HepG2 (cell line): ENCODE measurements around the gene MYO3B. TPM values are rescaled to one million over a fixed set of nuclear protein-coding genes. Genes with fewer than 3 reads are reported as not detected.

Experiments
- BHLHE40 ChIP-seq: IDR thresholded peaks from 2 replicates; pipeline ENCODE4 v1.6.1; 2011; ENCODE audit warnings: low read length, improper control_type of control experiment
- LRRFIP1 ChIP-seq: sonication (generic); formaldehyde crosslinking; conservative IDR thresholded peaks from 2 replicates; pipeline ENCODE4 v1.4.0; 2020; ENCODE audit warnings: missing genetic modification reagents
- NFE2L1 ChIP-seq: sonication (generic); formaldehyde crosslinking; IDR thresholded peaks from 2 replicates; pipeline ENCODE4 v1.4.0; 2020; ENCODE audit warnings: missing genetic modification reagents, mild to moderate bottlenecking, borderline replicate concordance
- NFYC ChIP-seq: IDR thresholded peaks from 2 replicates; pipeline ENCODE4 v1.6.1; 2016; ENCODE audit warnings: missing genetic modification reagents, missing compliant biosample characterization
- SNAPC5 ChIP-seq: sonication (generic); formaldehyde crosslinking; IDR thresholded peaks from 2 replicates; pipeline ENCODE4 v1.8.1; 2023; ENCODE audit warnings: mild to moderate bottlenecking, missing genetic modification reagents, borderline replicate concordance
- ZBTB7B ChIP-seq: sonication (generic); formaldehyde crosslinking; IDR thresholded peaks from 2 replicates; pipeline ENCODE4 v1.4.0; 2020; ENCODE audit warnings: missing genetic modification reagents
- ZNF331 ChIP-seq: sonication (generic); formaldehyde crosslinking; IDR thresholded peaks from 2 replicates; pipeline ENCODE4 v1.4.0; 2020; ENCODE audit warnings: missing genetic modification reagents
- polyA plus RNA-seq, 8 experiments: library from polyadenylated mRNA; depleted of rRNA in 3 of 8; stranded (reverse) in 7 of 8; unstranded in 1 of 8; fragments of >200 nt; fragmentation: Illumina TruSeq in 4 of 8; extraction: Trizol in 4 of 8; gene quantifications; 2 replicates each; pipeline versions ENCODE4 v1.2.1 to v1.2.3, GENCODE V29; 2011 to 2016; ENCODE audit warnings: low read depth in 4 of 8, missing spikeins in 1 of 8, mixed read lengths in 1 of 8; ENCODE audit not compliant: insufficient read depth in 1 of 8
- total RNA-seq, 5 experiments: library from RNA; depleted of rRNA; stranded (reverse); fragments of >200 nt; fragmentation: Illumina TruSeq; extraction: Trizol; gene quantifications; 2 replicates each; pipeline ENCODE4 v1.2.3, GENCODE V29; 2016; ENCODE audit warnings: low read depth in 1 of 5
- TF ChIP-seq, protein P1 (sequence below): sonication (generic); formaldehyde crosslinking; IDR thresholded peaks from 2 replicates; pipeline ENCODE4 v1.5.0; 2020; ENCODE audit warnings: mild to moderate bottlenecking, missing genetic modification reagents

Gene MYO3B
- total and polyA plus RNA-seq, 2 of the 13 experiments (the other 11 are each of a cell fraction or from before 2014, with no cell fraction given) = 0.01 TPM; not detected in 1

DNA sequence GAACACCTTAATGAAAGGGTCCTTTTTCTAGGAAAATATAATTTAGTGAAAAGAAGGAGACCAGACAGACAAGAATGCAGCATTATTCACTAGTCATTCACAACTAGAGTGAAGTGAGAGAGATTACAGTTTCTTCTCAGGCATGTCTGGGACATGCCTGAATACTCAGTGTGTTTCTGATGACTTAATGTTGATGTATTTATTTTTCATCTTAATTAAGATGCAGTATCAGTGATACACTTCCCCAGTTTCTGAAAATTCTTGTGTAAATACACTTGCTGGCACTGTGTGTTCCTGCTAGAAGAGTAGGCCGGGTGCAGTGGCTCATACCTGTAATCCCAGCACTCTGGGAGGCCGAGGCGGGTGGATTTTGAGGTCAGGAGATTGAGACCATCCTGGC is 143.6 kb downstream of the MYO3B start (continued):
- no peak for TF ChIP-seq NFE2L1 (CRISPR knock-in tag)
- TF ChIP-seq LRRFIP1 (CRISPR knock-in tag) = no peak
- TF ChIP-seq BHLHE40 = no peak
- no peak for TF ChIP-seq ZBTB7B (CRISPR knock-in tag)
- TF ChIP-seq, protein P1, sequence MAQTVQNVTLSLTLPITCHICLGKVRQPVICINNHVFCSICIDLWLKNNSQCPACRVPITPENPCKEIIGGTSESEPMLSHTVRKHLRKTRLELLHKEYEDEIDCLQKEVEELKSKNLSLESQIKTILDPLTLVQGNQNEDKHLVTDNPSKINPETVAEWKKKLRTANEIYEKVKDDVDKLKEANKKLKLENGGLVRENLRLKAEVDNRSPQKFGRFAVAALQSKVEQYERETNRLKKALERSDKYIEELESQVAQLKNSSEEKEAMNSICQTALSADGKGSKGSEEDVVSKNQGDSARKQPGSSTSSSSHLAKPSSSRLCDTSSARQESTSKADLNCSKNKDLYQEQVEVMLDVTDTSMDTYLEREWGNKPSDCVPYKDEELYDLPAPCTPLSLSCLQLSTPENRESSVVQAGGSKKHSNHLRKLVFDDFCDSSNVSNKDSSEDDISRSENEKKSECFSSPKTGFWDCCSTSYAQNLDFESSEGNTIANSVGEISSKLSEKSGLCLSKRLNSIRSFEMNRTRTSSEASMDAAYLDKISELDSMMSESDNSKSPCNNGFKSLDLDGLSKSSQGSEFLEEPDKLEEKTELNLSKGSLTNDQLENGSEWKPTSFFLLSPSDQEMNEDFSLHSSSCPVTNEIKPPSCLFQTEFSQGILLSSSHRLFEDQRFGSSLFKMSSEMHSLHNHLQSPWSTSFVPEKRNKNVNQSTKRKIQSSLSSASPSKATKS (CRISPR knock-in tag) = no peak
- no peak for TF ChIP-seq ZNF331 (CRISPR knock-in tag)
- TF ChIP-seq SNAPC5 (CRISPR knock-in tag) = no peak
- TF ChIP-seq NFYC (CRISPR knock-in tag) = no peak
- TF ChIP-seq, all 625 proteins: peak for 0
